SK-N-MC (cell line): Measurements from ENCODE around the gene SIX2.

Experiments used
- EZH2 ChIP-seq: fragments of 200-600 bp; sonication (generic); IDR thresholded peaks from one replicate; pipeline ENCODE4 v1.6.1; 2017; ENCODE audit warnings: antibody characterized with exemption
- FOXP2 ChIP-seq: optimal IDR thresholded peaks from 2 replicates; pipeline ENCODE3; 2011; ENCODE audit warnings: mild to moderate bottlenecking, moderate library complexity; ENCODE audit not compliant: insufficient read depth; ENCODE audit errors: extremely low read length, control extremely low read depth
- POLR2AphosphoS5 ChIP-seq: IDR thresholded peaks from 2 replicates; pipeline ENCODE4 v1.6.1; 2012; ENCODE audit warnings: mild to moderate bottlenecking, low read depth, low read length, borderline replicate concordance

DNA sequence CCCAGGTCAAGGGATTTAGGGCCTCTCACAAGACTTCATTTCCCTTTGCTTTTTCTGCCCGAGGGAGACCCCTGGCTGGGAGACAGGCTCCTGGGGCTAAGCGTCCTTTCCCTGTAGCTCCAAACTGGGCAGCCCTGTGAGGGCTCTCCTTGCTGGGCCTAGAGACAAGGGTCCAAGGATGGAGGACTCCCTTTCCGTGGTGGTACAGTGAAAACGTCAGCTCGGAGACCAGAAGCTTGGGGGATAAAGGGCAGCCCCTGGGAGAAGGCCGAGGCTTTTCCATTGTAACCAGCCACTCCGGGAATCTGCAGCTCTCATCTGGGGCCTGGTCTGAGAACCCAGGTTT is 2.3 kb downstream of the SIX2 start:
- TF ChIP-seq EZH2 = no peak
- TF ChIP-seq FOXP2 = no peak
- TF ChIP-seq POLR2AphosphoS5 = no peak
